ENCODE data around the gene MPEG1.

- TF ChIP-seq, protein P1, sequence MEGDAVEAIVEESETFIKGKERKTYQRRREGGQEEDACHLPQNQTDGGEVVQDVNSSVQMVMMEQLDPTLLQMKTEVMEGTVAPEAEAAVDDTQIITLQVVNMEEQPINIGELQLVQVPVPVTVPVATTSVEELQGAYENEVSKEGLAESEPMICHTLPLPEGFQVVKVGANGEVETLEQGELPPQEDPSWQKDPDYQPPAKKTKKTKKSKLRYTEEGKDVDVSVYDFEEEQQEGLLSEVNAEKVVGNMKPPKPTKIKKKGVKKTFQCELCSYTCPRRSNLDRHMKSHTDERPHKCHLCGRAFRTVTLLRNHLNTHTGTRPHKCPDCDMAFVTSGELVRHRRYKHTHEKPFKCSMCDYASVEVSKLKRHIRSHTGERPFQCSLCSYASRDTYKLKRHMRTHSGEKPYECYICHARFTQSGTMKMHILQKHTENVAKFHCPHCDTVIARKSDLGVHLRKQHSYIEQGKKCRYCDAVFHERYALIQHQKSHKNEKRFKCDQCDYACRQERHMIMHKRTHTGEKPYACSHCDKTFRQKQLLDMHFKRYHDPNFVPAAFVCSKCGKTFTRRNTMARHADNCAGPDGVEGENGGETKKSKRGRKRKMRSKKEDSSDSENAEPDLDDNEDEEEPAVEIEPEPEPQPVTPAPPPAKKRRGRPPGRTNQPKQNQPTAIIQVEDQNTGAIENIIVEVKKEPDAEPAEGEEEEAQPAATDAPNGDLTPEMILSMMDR (IDR thresholded peaks at IDR 0.05; ENCODE audit: low read depth, low read length, missing input control): no peak
- TF ChIP-seq, protein P2, sequence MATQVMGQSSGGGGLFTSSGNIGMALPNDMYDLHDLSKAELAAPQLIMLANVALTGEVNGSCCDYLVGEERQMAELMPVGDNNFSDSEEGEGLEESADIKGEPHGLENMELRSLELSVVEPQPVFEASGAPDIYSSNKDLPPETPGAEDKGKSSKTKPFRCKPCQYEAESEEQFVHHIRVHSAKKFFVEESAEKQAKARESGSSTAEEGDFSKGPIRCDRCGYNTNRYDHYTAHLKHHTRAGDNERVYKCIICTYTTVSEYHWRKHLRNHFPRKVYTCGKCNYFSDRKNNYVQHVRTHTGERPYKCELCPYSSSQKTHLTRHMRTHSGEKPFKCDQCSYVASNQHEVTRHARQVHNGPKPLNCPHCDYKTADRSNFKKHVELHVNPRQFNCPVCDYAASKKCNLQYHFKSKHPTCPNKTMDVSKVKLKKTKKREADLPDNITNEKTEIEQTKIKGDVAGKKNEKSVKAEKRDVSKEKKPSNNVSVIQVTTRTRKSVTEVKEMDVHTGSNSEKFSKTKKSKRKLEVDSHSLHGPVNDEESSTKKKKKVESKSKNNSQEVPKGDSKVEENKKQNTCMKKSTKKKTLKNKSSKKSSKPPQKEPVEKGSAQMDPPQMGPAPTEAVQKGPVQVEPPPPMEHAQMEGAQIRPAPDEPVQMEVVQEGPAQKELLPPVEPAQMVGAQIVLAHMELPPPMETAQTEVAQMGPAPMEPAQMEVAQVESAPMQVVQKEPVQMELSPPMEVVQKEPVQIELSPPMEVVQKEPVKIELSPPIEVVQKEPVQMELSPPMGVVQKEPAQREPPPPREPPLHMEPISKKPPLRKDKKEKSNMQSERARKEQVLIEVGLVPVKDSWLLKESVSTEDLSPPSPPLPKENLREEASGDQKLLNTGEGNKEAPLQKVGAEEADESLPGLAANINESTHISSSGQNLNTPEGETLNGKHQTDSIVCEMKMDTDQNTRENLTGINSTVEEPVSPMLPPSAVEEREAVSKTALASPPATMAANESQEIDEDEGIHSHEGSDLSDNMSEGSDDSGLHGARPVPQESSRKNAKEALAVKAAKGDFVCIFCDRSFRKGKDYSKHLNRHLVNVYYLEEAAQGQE (IDR thresholded peaks at IDR 0.05): no peak
- TF ChIP-seq RXRA (IDR thresholded peaks at IDR 0.05): no peak
- no peak for TF ChIP-seq TAF1 (conservative IDR thresholded peaks at IDR 0.05)
- no peak for TF ChIP-seq SP1 (IDR thresholded peaks at IDR 0.05)
- TF ChIP-seq FOXA1 (IDR thresholded peaks at IDR 0.05): no peak
- TF ChIP-seq YY1 (IDR thresholded peaks at IDR 0.05): no peak
- TF ChIP-seq HNF4G (IDR thresholded peaks at IDR 0.05): no peak
- TF ChIP-seq HNF4A (conservative IDR thresholded peaks at IDR 0.05): no peak
- TF ChIP-seq ZBTB33 (IDR thresholded peaks at IDR 0.05): no peak
- TF ChIP-seq EGR1 (IDR thresholded peaks at IDR 0.05; ENCODE audit: low read depth in 2 of 2): no peak
- no peak for TF ChIP-seq JUND (IDR thresholded peaks at IDR 0.05)
- no peak for TF ChIP-seq RAD21 (IDR thresholded peaks at IDR 0.05)
- TF ChIP-seq GABPA (IDR thresholded peaks at IDR 0.05 in 1 of 2, conservative IDR thresholded peaks at IDR 0.05 in 1 of 2): no peak
These were observed 20.8 kb downstream of the MPEG1 start for GRCh38 chr11:59191890-59192289.

Measured in liver (tissue), 3 donors.